Duodenal mucosa (tissue), 2 donors: ENCODE measurements around the gene DCLRE1B.

Source experiments
- H3K27ac ChIP-seq: one replicate; pipeline ENCODE4 v1.7.0; 2013; ENCODE audit warnings: low read depth, low read length
- H3K27me3 ChIP-seq, 2 donors: one replicate each; pipeline ENCODE4 v1.7.0; 2013; ENCODE audit warnings: low read length in 2 of 2, control low read depth in 1 of 2; ENCODE audit not compliant: insufficient read depth in 2 of 2, control insufficient read depth in 1 of 2
- H3K36me3 ChIP-seq, 2 donors: one replicate each; pipeline ENCODE4 v1.7.0; 2013; ENCODE audit warnings: low read length in 2 of 2, control low read depth in 1 of 2; ENCODE audit not compliant: insufficient read depth in 2 of 2, control insufficient read depth in 1 of 2
- H3K4me1 ChIP-seq, 2 donors: one replicate each; pipeline ENCODE4 v1.7.0; 2013; ENCODE audit warnings: low read length in 2 of 2, control low read depth in 1 of 2; ENCODE audit not compliant: insufficient read depth in 2 of 2, control insufficient read depth in 1 of 2
- H3K4me3 ChIP-seq, 2 donors: one replicate each; pipeline ENCODE4 v1.7.0; 2013; ENCODE audit warnings: low read length in 2 of 2, low read depth in 1 of 2
- H3K9ac ChIP-seq, 2 donors: one replicate each; pipeline ENCODE4 v1.7.0; 2013; ENCODE audit warnings: low read length in 2 of 2, low read depth in 1 of 2
- H3K9me3 ChIP-seq, 2 donors: one replicate each; pipeline ENCODE4 v1.7.0; 2013; ENCODE audit warnings: low read length in 2 of 2, control low read depth in 1 of 2; ENCODE audit not compliant: control insufficient read depth in 1 of 2

DCLRE1B gene

DNA sequence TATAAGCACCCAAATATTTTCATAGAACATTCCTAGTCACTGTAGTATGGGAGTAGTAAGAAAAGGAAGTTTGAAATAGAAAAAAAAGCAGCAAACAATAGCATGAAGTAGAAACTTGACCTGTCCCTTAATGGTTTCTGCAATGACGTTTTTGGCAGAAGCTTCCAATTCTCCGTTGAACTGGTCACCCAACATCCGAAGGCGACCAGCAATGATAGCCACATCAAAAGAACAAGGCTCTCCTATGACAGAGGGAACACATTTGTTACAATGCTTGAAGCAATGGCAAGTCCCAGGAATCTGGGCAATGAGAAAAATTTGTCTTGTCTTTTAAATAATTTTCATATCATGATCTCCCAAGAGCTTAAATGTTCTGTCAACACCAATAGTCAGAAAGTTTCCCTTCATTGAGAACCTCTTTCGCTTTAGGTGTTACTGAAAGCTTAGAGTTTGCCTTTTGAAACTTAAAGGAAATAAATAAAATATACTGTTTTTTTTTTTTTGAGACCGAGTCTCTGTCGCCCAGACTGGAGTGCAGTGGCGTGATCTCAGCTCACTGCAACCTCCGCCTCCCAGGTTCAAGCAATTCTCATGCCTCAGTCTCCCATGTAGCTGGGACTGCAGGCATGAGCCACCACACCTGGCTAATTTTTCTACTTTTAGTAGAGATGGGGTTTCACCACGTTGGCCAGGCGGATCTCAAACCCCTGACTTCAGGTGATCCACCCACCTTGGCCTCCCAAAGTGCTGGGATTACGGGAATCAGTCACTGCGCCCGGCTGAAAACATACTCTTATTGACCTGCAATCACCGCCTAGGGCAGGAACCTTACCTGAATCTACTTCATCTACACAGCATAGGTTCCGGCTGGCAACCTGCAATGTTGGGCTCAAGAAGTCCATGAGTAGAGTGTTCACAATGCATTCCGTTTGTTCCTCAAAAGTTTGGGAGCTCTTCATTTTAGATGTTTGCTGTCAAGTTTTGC lies 18.4 kb upstream of the DCLRE1B start:
- Histone ChIP-seq H3K9ac (peak overlapping the region; percentile 45 to 77), H3K36me3 (no peaks in the 10 kb centered on the region), H3K27me3 (no peaks in the 10 kb centered on the region), H3K9me3 (no peaks in the 10 kb centered on the region), H3K4me3 (peak overlapping the region; percentile 79 to 82), H3K27ac (peak overlapping the region; percentile 69), H3K4me1 (peaks cover 12 to 14% of the 10 kb centered on the region in 2 donors)

DNA sequence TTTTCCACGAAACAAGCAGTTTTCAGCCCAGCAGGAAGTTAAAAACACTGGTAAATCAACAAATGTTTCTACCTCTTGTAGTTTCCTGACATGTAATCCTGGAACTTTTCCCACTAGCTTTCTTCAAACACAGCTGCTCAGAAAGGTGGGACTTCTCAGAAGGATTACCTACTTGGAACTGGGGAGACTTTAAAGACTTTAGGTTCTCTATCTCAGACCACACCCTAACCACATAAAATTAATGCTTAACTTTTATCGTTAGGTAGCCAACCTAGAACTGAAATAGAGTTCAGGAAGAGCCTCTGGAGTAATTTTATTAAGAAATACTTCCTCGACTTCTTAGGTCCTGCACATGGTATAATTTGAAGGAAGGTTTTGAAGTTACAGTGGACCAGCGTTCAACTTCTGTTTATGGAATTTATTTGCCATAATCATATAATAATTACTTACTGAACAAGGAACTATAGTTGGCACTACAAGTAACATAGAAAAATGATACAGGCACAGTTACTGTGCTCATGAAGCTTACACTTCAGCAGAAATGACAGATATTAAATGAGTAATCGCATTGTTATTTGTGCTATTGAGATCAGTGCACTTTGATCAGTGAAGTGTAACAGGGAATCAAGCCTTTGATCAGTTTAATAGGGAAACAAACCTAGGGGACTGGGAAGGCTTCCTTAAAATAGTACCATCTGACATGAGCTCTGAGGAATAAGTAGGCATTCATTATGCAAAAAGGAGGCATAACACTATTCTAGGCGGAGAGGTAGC lies 17.5 kb upstream of the DCLRE1B start, which contains the start of gene BCL2L15:
TSS of gene BCL2L15 (minus strand) at position 180 of the 774 bp plus-strand sequence. CDS start 206 bp downstream, outside the sequence.
- peak within 1 kb of the TSS; percentile 79 to 82 for H3K4me3 ChIP-seq
- no peaks in the 10 kb centered on the region for H3K27me3 ChIP-seq
- no peaks in the 10 kb centered on the region for H3K9me3 ChIP-seq
- peak within 1 kb of the TSS; percentile 45 to 77 for H3K9ac ChIP-seq
- H3K27ac ChIP-seq: peak within 1 kb of the TSS; percentile 69
- no peaks in the 10 kb centered on the region for H3K36me3 ChIP-seq
- H3K4me1 ChIP-seq: peaks cover 12% of the 10 kb centered on the region in 2 donors

DNA sequence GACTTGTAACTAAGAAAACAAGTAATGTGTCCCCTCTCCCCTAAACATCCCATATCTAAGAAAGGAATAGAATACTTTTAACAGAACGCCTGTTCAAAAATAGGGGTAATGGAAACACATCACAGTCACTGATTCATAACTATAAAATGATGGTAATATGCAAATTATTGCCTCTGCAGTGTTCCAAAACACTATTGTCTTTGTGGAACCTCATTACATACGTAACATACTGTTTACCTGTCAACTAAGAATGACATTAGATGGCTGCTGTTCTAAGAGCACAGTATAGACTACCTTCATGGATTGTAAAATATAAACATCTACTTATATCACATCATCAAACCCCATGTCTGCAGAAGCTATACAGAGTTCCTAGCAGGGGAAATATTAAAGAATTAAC lies 14.3 kb upstream of the DCLRE1B start:
- Histone ChIP-seq H3K9ac (no peak overlapping the region), H3K27ac (no peak overlapping the region), H3K9me3 (no peaks in the 10 kb centered on the region), H3K4me3 (no peak overlapping the region), H3K4me1 (peaks cover 14 to 20% of the 10 kb centered on the region in 2 donors), H3K36me3 (peaks cover 9 to 12% of the 10 kb centered on the region in 2 donors), H3K27me3 (no peaks in the 10 kb centered on the region)

DNA sequence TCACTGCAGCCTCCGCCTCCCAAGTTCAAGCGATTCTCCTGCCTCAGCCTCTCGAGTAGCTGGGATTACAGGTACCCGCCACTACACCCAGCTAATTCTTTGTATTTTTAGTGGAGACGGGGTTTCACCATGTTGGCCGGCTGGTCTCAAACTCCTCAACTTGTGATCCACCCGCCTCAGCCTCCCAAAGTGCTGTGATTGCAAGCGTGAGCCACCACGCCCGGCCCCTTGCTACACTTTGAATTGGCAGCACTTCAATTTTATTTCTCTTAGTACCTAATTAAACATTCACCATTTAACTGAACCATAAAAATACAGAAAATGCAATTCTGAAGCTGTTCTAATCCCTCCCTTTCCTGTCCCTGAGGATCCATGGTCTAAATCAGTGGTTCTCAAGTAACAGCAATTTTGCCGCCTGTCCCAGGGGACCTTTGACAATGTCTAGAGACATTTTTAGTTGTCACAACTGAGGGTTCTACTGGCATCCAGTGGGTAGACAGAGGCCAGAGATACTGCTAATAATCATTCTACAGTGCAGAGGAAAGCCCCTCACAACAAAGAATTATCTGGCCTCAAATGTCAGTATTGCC lies 13.4 kb upstream of the DCLRE1B start:
- H3K4me1 ChIP-seq: peaks cover 14 to 20% of the 10 kb centered on the region in 2 donors
- no peaks in the 10 kb centered on the region for H3K27me3 ChIP-seq
- no peak overlapping the region for H3K9ac ChIP-seq
- no peak overlapping the region for H3K27ac ChIP-seq
- no peak overlapping the region for H3K4me3 ChIP-seq
- H3K9me3 ChIP-seq: no peaks in the 10 kb centered on the region
- H3K36me3 ChIP-seq: peaks cover 14 to 21% of the 10 kb centered on the region in 2 donors

DNA sequence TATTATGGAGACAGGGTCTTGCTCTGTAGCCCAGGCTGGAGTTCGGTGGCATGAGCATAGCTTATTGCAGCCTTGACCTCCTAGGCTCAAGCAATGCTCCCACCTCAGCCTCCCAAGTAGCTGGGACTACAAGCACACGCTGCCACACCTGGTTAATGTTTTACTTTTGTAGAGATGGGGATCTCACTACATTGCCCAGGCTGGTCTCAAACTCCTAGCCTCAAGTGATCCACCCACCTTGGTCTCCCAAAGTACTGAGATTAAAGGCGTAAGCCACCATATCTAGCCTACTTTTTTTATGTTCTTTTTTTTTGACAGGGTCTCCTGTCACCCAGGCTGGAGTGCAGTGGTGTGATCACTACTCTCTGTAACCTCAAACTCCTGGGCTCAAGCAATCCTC lies 11.9 kb upstream of the DCLRE1B start:
- Histone ChIP-seq H3K4me1 (peaks cover 9 to 17% of the 10 kb centered on the region in 2 donors), H3K36me3 (peaks cover 21 to 33% of the 10 kb centered on the region in 2 donors), H3K27ac (no peak overlapping the region), H3K4me3 (no peak overlapping the region), H3K27me3 (no peaks in the 10 kb centered on the region), H3K9ac (no peak overlapping the region), H3K9me3 (no peaks in the 10 kb centered on the region)

DNA sequence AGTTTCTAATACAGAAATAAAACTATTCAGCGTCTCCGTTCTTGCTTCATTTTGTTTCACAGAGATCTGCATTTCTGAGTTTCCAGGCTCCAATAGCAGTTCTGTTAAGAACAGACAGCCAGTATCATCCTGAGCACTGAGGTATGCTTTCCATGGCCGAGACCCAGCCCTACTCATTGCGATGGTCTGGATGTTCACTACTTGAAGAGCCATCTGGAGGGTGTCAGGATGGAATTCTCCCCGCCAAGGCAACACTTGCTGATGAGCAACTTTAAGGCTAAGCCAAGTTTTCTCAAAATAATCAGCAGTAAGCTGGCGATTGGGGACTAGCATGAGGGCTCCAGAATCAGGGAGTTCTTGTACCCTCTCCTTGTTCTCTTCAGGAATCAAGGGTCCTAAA lies 10.0 kb upstream of the DCLRE1B start:
- H3K9ac ChIP-seq: no peak overlapping the region
- H3K9me3 ChIP-seq: no peaks in the 10 kb centered on the region
- no peak overlapping the region for H3K27ac ChIP-seq
- H3K27me3 ChIP-seq: no peaks in the 10 kb centered on the region
- peaks cover 7 to 30% of the 10 kb centered on the region in 2 donors for H3K4me1 ChIP-seq
- H3K36me3 ChIP-seq: peaks cover 22 to 45% of the 10 kb centered on the region in 2 donors
- H3K4me3 ChIP-seq: no peak overlapping the region

DNA sequence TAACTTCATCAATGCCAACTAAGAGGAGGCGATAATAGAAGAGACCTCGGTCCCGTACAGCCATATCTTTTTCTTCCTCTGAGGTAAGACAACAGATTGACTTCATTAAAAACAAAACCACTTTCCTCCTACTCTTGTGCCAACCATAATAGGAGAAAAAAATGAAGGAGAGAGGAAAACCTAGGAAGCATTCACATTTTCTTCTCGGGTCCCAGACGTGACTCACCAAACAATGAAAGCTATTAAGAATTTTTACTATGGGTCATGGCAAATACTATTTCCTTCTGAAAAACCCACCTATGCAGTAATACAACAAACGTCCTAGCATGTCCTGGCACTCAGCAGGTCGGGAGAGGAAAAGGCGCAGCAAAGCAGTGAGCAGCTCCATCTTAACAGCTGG lies 9.2 kb upstream of the DCLRE1B start:
- Histone ChIP-seq H3K27ac (no peak overlapping the region), H3K36me3 (peaks cover 22 to 52% of the 10 kb centered on the region in 2 donors), H3K9me3 (no peaks in the 10 kb centered on the region), H3K4me1 (peaks cover 9 to 38% of the 10 kb centered on the region in 2 donors), H3K9ac (no peak overlapping the region), H3K4me3 (no peak overlapping the region), H3K27me3 (no peaks in the 10 kb centered on the region)

DNA sequence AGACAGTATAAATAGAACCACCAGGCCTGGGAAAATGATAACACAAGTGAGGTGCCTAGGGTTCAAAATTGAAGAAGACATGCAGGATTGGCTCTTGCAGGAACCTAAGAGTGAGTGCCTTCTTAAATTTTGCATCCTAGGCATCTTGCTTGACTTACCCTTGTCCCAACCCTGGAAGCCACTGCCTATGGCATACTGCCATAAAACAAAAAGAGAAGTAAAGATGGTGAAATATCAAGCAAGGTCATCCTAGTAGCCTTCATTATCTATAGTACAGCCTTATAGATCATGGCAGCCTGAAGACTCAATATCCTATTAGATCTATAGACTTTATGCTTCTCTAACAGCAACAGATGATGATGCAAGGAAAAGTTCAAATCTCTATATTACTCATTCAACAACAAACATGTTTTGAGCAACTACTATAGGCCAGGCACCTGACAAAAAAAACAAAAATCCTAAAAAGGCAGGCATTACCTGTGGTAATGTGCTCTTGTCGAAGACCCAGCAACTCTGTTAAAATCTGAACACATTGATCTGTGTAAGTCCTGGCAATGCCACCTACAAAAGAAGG lies 6.8 kb upstream of the DCLRE1B start:
- peaks cover 32 to 59% of the 10 kb centered on the region in 2 donors for H3K4me1 ChIP-seq
- peaks cover 22 to 60% of the 10 kb centered on the region in 2 donors for H3K36me3 ChIP-seq
- no peak overlapping the region for H3K4me3 ChIP-seq
- H3K9ac ChIP-seq: no peak overlapping the region
- no peak overlapping the region for H3K27ac ChIP-seq
- H3K27me3 ChIP-seq: no peaks in the 10 kb centered on the region
- no peaks in the 10 kb centered on the region for H3K9me3 ChIP-seq

DNA sequence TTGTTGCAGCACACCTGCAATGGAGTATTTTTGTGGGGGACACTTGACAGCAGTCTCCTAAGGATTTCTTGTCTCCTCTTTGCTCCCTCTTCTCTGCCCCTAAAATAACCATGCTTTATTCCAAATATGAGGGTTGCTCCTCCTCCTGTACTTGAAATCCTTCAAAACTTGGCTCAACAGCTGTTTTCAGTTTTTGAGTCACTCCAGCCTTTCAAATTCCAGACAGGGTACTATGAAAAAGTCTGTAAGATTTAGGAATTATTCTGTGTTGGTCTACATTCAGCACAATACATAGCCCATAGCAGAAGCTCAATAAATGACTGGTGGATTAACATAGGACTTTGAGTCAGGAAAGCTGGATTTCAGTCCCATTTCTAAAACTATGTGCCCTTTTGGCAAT lies 6.0 kb upstream of the DCLRE1B start:
- H3K36me3 ChIP-seq: peaks cover 22 to 60% of the 10 kb centered on the region in 2 donors
- no peak overlapping the region for H3K27ac ChIP-seq
- H3K9me3 ChIP-seq: no peaks in the 10 kb centered on the region

More for the DNA sequence above, 6.0 kb upstream of the DCLRE1B start:
- H3K27me3 ChIP-seq: no peaks in the 10 kb centered on the region
- H3K4me3 ChIP-seq: peak overlapping the region in 1 of 2 donors; percentile 12
- H3K4me1 ChIP-seq: peaks cover 38 to 64% of the 10 kb centered on the region in 2 donors
- no peak overlapping the region for H3K9ac ChIP-seq
